Kidney (tissue), 14 donors: ENCODE results near the gene CREB3L2. TPM values are rescaled to one million over a fixed set of nuclear protein-coding genes. Genes with fewer than 3 reads are reported as not detected.
A peak's percentile ranks its signal among the peaks of the same experiment; 100 is the strongest.

Experiments used
- DNase-seq, 5 donors: peaks; one replicate each; pipeline ENCODE4 v3.0.0-alpha.2; 2013 to 2020
- FAIRE-seq: peaks from 2 replicates; lab custom pipeline; 2012; peaks lifted over from hg19 to GRCh38; lab: Jason Lieb, UNC
- H3K27ac ChIP-seq, 2 donors: one replicate each; pipeline ENCODE4 v1.7.0; 2013; ENCODE audit warnings: low read depth in 2 of 2, low read length in 2 of 2, inconsistent platforms in 1 of 2
- H3K27me3 ChIP-seq: one replicate; pipeline ENCODE4 v1.7.1; 2013; ENCODE audit warnings: low read length, inconsistent platforms; ENCODE audit not compliant: control insufficient read depth, insufficient read depth
- H3K36me3 ChIP-seq, 3 donors: one replicate each; pipeline versions ENCODE4 v1.7.0 to v1.7.1; 2013; ENCODE audit warnings: low read length in 3 of 3, control low read depth in 1 of 3, inconsistent platforms in 1 of 3; ENCODE audit not compliant: insufficient read depth in 3 of 3, control insufficient read depth in 2 of 3
- H3K4me1 ChIP-seq, 3 donors: one replicate each; pipeline versions ENCODE4 v1.7.0 to v1.7.1; 2013; ENCODE audit warnings: low read length in 3 of 3, inconsistent platforms in 1 of 3, low read depth in 1 of 3; ENCODE audit not compliant: control insufficient read depth in 2 of 3, insufficient read depth in 2 of 3
- H3K4me3 ChIP-seq, 3 donors: one replicate each; pipeline versions ENCODE4 v1.7.0 to v1.8.1; 2013; ENCODE audit warnings: low read length in 3 of 3, control low read depth in 1 of 3, inconsistent platforms in 1 of 3
- H3K9ac ChIP-seq, 3 donors: one replicate each; pipeline versions ENCODE4 v1.7.0 to v1.7.1; 2013; ENCODE audit warnings: low read length in 3 of 3, control low read depth in 1 of 3, inconsistent platforms in 1 of 3
- H3K9me3 ChIP-seq, 3 donors: one replicate each; pipeline versions ENCODE4 v1.7.0 to v1.7.1; 2013; ENCODE audit warnings: low read length in 3 of 3, control low read depth in 1 of 3, inconsistent platforms in 1 of 3; ENCODE audit not compliant: control insufficient read depth in 2 of 3, insufficient read depth in 1 of 3
- intact Hi-C: fragments of 100-400 bp; cut with DNase I; formaldehyde crosslinking; loops from one replicate; pipeline ENCODE4 v1.11.1; 2022
- polyA plus RNA-seq: library from polyadenylated mRNA; stranded (reverse); fragments of 350-450 nt; fragmentation: Illumina TruSeq; extraction: RNeasy Lipid Tissue Mini Kit (QIAGEN cat#74804); gene quantifications from one replicate; pipeline ENCODE4 v1.2.3, GENCODE V29; 2014; ENCODE audit warnings: low read depth, low replicate concordance; ENCODE audit not compliant: insufficient read depth
- total RNA-seq: library from RNA; stranded (reverse); fragmentation: NEBNext Ultra II Directional; extraction: Animal tissue kit (Norgen Biotek cat#: 25700); gene quantifications from one replicate; pipeline ENCODE4 v1.2.1, GENCODE V29; 2021
- TF ChIP-seq, protein P1 (sequence below): IDR thresholded peaks from 3 replicates; pipeline ENCODE4 v1.5.1; 2012; ENCODE audit warnings: mild to moderate bottlenecking, moderate library complexity, borderline replicate concordance; ENCODE audit not compliant: insufficient read depth; ENCODE audit errors: extremely low read depth
- donor health status: control.
- donor health status: control.
- donor health status: control.
- donor health status: control.
- donor health status: control.
- donor health status: DM: yes; HTN: yes; CAD: no.
- donor health status: Normal renal cell carcinoma (clear cell type).

Gene CREB3L2
- total and polyA plus RNA-seq, 2 donors from 2014 or later, result 18.5 to 114 TPM

DNA sequence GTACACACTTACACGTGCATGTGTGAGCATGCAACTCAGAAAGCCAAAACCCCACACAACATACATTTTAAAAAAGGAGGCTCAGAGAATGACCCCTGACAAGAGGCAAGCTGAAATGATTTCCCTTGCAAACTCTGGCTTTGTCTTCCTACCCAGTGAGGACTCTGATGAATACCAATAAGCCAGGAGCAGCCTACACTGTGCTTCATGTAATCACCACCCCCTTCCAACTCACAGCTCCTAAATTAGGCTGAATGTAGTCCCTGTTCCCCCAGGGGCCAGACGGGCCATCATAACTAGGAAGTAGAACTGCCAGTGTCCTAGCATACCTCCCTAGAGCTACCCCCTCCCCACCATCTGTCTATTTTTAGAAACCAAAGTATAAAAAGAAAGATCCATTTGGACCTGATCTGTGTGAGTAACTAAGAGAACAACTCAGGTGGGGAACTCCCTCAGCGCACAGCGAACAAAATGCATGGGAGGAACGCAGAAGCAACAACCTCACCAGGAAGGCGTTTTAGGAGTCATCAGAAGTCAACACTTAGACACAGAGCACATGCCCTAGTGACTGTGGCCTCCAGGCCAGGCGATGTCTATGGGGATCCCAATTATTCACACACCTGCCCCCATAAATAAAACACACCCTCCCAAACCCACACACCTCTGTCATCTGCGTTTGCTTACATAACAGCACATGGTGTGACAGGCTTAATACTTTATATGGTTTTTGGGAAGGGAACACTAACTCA is 157.0 kb downstream of the CREB3L2 start:
- Histone ChIP-seq H3K4me1 (peaks cover 0 to 3% (median 0%) of the 10 kb centered on the region in 3 donors), H3K27me3 (peaks cover 9% of the 10 kb centered on the region), H3K9me3 (no peaks in the 10 kb centered on the region), H3K4me3 (no peak overlapping the region), H3K27ac (no peak overlapping the region), H3K36me3 (no peaks in the 10 kb centered on the region), H3K9ac (no peak overlapping the region)
- intact Hi-C loops, result no loop called here
- FAIRE-seq (no peak), DNase-seq (no peak)
- TF ChIP-seq, protein P1, sequence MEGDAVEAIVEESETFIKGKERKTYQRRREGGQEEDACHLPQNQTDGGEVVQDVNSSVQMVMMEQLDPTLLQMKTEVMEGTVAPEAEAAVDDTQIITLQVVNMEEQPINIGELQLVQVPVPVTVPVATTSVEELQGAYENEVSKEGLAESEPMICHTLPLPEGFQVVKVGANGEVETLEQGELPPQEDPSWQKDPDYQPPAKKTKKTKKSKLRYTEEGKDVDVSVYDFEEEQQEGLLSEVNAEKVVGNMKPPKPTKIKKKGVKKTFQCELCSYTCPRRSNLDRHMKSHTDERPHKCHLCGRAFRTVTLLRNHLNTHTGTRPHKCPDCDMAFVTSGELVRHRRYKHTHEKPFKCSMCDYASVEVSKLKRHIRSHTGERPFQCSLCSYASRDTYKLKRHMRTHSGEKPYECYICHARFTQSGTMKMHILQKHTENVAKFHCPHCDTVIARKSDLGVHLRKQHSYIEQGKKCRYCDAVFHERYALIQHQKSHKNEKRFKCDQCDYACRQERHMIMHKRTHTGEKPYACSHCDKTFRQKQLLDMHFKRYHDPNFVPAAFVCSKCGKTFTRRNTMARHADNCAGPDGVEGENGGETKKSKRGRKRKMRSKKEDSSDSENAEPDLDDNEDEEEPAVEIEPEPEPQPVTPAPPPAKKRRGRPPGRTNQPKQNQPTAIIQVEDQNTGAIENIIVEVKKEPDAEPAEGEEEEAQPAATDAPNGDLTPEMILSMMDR, result no peak

DNA sequence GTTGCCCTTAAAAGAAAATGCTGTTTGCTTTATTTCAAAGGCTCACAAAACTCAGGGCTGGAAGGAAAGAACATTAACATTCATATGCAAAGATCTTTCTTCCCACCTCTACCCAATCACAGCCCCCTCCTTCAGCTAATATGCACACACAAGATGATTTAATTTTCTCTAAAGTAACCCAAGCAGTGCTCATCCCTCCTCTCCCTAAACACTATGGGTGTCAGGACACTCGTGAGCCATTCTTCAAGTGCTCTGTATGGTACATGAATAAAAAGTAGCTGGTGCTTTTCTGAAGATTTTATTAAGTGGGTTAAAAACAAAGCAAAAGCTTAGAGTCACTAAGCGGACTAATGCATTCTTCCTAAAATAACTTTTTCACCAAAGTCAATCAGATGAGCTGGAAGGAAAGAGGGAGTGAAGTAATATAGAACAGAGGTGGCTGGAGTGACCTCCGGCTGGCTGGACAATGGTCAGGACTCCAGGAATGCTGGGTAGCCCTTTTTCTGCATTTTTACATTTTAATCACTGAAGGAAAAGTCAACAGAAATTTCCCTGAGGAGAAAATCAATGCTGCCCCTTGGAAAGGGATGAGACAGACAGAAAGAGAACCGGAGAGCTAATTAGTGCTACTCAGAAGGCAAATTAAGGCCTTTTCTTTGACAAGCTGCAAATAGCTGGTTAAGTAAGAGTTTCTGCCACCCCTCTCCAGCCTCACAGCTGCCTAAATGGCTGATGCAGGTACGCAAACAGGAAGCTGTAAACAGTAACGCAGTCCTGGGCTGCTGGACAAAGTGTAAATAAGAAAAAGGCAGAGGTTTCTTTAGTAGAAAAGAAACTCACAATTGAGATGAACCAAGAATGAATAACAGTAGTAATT is 161.7 kb downstream of the CREB3L2 start:
- TF ChIP-seq, protein P1, result no peak
- FAIRE-seq (no peak), DNase-seq (no peak)
- no peaks in the 10 kb centered on the region for H3K9me3 ChIP-seq
- no peaks in the 10 kb centered on the region for H3K4me1 ChIP-seq
- H3K36me3 ChIP-seq, result no peaks in the 10 kb centered on the region
- no peak overlapping the region for H3K9ac ChIP-seq
- intact Hi-C loops, result no loop called here
- no peak overlapping the region for H3K4me3 ChIP-seq
- H3K27ac ChIP-seq, result no peak overlapping the region
- H3K27me3 ChIP-seq, result peaks cover 2% of the 10 kb centered on the region

DNA sequence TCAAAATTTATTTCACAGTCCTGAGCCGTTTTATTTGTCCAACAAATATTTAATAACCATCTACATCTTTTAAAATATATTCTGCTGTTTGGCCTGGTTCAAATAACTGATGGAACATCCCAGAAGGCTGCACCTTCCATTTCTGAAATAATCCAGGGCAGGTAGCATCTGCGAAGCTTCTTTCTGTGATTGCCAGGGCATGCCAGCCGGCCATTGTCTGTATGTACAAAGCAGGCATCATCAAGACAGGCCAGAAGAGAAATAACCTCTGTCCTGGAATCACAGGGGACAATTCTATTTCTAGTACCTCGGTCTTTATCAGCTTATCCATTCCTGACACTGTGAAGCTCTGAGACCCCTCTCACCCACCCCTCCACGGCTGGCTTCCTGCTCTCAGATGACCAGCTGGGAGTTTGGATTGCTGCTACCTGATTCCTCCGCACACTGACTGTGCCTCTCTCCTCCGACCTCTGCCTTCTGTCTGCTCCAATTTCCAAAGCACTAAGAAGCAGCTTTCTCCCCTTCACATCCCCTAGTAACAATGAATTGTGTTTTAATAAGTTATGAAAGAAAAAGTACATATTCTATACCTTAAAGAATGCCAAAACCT is 163.1 kb downstream of the CREB3L2 start:
- H3K27ac ChIP-seq, result no peak overlapping the region
- no peak overlapping the region for H3K4me3 ChIP-seq
- no peaks in the 10 kb centered on the region for H3K9me3 ChIP-seq
- no peaks in the 10 kb centered on the region for H3K4me1 ChIP-seq
- TF ChIP-seq, protein P1, result no peak
- H3K27me3 ChIP-seq, result no peaks in the 10 kb centered on the region
- H3K9ac ChIP-seq, result no peak overlapping the region
- intact Hi-C loops, result no loop called here
- no peaks in the 10 kb centered on the region for H3K36me3 ChIP-seq
- DNase-seq, result peak in 3 of 5 donors; percentile 48 to 63 (median 58)
- FAIRE-seq, result no peak
